GM12878 (cell line): Measurements from ENCODE around the gene AP5B1. TPM values are rescaled to one million over a fixed set of nuclear protein-coding genes. Genes with fewer than 3 reads are reported as not detected.

Experiments
- ATAC-seq: fragments of 200-7000 bp; cut with Tn5 transposase; 3 replicates; pipeline ENCODE4 v1.9.1; 2020; ENCODE audit warnings: mild to moderate bottlenecking, moderate library complexity
- BruUV-seq: library from RNA; stranded (reverse); fragments of 400-500 nt; replicated peaks from 2 replicates; lab custom pipeline; 2021; lab: Mats Ljungman, UMichigan
- CTCF ChIA-PET: fragments of 300-600 bp; sonication (Branson Sonifier 250); formaldehyde crosslinking; extraction: SDS; loops from one replicate; lab custom pipeline; 2021; ENCODE audit warnings: inconsistent platforms; lab: Yijun Ruan, JAX
- POLR2A ChIA-PET: fragments of 350-600 bp; formaldehyde crosslinking; extraction: SDS; loops from one replicate; lab custom pipeline; 2021; ENCODE audit warnings: inconsistent platforms; lab: Charles Lee
- RAD21 ChIA-PET: fragments of 300-600 bp; sonication (Branson Sonifier 250); formaldehyde crosslinking; loops from one replicate; lab custom pipeline; 2023; ENCODE audit warnings: antibody characterized with exemption; ENCODE audit not compliant: unreplicated experiment; lab: Charles Lee
- SMC1A ChIA-PET: fragments of 300-600 bp; sonication (Branson Sonifier 250); formaldehyde crosslinking; loops from one replicate; lab custom pipeline; 2023; ENCODE audit not compliant: unreplicated experiment, uncharacterized antibody; lab: Charles Lee
- DNase-seq: peaks from one replicate; pipeline ENCODE4 v3.0.0-alpha.2; 2011; ENCODE audit warnings: low read depth, low spot score
- FAIRE-seq: peaks from 3 replicates; lab custom pipeline; 2011; peaks lifted over from hg19 to GRCh38; lab: Jason Lieb, UNC
- H2AFZ ChIP-seq: 2 replicates; pipeline ENCODE4 v1.6.0; 2011; ENCODE audit warnings: low read depth, low read length, control low read depth; ENCODE audit not compliant: control insufficient read depth
- H3K27ac ChIP-seq: 2 replicates; pipeline ENCODE4 v1.5.1; 2011; ENCODE audit warnings: control low read depth; ENCODE audit not compliant: control insufficient read depth, insufficient read depth
- H3K27me3 ChIP-seq, 2 experiments: replicated peaks in 1 of 2; 2 replicates each; pipeline versions ENCODE4 v1.6.0 to v1.6.1; 2011; ENCODE audit warnings: low read length in 1 of 2; ENCODE audit not compliant: control insufficient read depth in 2 of 2, insufficient read depth in 2 of 2
- H3K36me3 ChIP-seq, 2 experiments: 2 replicates each; pipeline ENCODE4 v1.5.1; 2011; ENCODE audit warnings: low read length in 1 of 2; ENCODE audit not compliant: control insufficient read depth in 2 of 2, insufficient read depth in 2 of 2
- H3K4me1 ChIP-seq: 2 replicates; pipeline ENCODE4 v1.6.1; 2011; ENCODE audit warnings: mild to moderate bottlenecking, low read length, moderate library complexity, mixed read lengths; ENCODE audit not compliant: control insufficient read depth, insufficient read depth
- H3K4me2 ChIP-seq: 2 replicates; pipeline ENCODE4 v1.6.0; 2011; ENCODE audit warnings: control low read depth; ENCODE audit not compliant: control insufficient read depth, insufficient read depth
- H3K4me3 ChIP-seq: fragments of 200-600 bp; sonication (generic); 2 replicates; pipeline ENCODE4 v1.5.1; 2016
- H3K79me2 ChIP-seq: 2 replicates; pipeline ENCODE4 v1.6.0; 2011; ENCODE audit warnings: low read length; ENCODE audit not compliant: control insufficient read depth, insufficient read depth
- H3K9ac ChIP-seq: 2 replicates; pipeline ENCODE4 v1.8.0; 2011; ENCODE audit warnings: low read length, control low read depth, mixed read lengths; ENCODE audit not compliant: control insufficient read depth, insufficient read depth
- H3K9me3 ChIP-seq: replicated peaks from 3 replicates; pipeline ENCODE4 v1.5.1; 2011; ENCODE audit warnings: mild to moderate bottlenecking, low read length; ENCODE audit not compliant: control insufficient read depth, insufficient read depth
- H4K20me1 ChIP-seq: 2 replicates; pipeline ENCODE4 v1.6.0; 2011; ENCODE audit not compliant: control insufficient read depth, insufficient read depth
- CBX3 ChIP-seq: fragments of 200-600 bp; sonication (generic); IDR thresholded peaks from 2 replicates; pipeline ENCODE4 v1.6.1; 2016; ENCODE audit warnings: low read depth, borderline replicate concordance
- LARP7 ChIP-seq: fragments of 450-650 bp; IDR thresholded peaks from 2 replicates; pipeline ENCODE4 v1.6.1; 2017; ENCODE audit warnings: mild to moderate bottlenecking
- MTA2 ChIP-seq: fragments of 450-650 bp; IDR thresholded peaks from 2 replicates; pipeline ENCODE4 v1.6.1; 2016; ENCODE audit warnings: low read depth, mild to moderate bottlenecking, moderate library complexity
- PAX5 ChIP-seq: IDR thresholded peaks from 2 replicates; pipeline ENCODE4 v1.6.1; 2011; ENCODE audit warnings: low read depth, low read length, borderline replicate concordance
- RFX5 ChIP-seq: IDR thresholded peaks from 2 replicates; pipeline ENCODE4 v1.6.1; 2011; ENCODE audit warnings: low read depth, low read length, improper control_type of control experiment
- ZNF274 ChIP-seq: IDR thresholded peaks from one replicate; pipeline ENCODE4 v1.8.0; 2011; ENCODE audit not compliant: insufficient read length, insufficient read depth
- WGBS: methylation state at CpG from one replicate; pipeline ENCODE4 v1.1.6; 2016; ENCODE audit warnings: low lambda C conversion rate; ENCODE audit not compliant: insufficient replicate concordance, insufficient coverage; ENCODE audit errors: missing lambda C conversion rate; 5-methylcytosine and 5-hydroxymethylcytosine counted together
- in situ Hi-C: fragments of 300-500 bp; cut with MboI; formaldehyde crosslinking; loops from 9 replicates; pipeline ENCODE4 v1.14.3; 2018; ENCODE audit warnings: mixed read lengths
- intact Hi-C: fragments of 100-400 bp; cut with micrococcal nuclease; formaldehyde crosslinking; loops from one replicate; pipeline ENCODE4 v1.14.2; 2022; ENCODE audit not compliant: unreplicated experiment
- polyA plus RNA-seq, 11 experiments: library from polyadenylated mRNA; depleted of rRNA in 4 of 11; unstranded in 6 of 11; stranded (reverse) in 5 of 11; fragments of >200 nt; fragmentation: Nextera tagmentation in 4 of 11; fragmentation: Illumina TruSeq in 1 of 11; extraction: Ambion mirVana in 4 of 11; extraction: Trizol in 1 of 11; gene quantifications; 1 replicate in 1 of 11; 2 replicates in 10 of 11; pipeline versions ENCODE4 v1.2.1 to v1.2.3, GENCODE V29; 2011 to 2016; ENCODE audit warnings: inconsistent platforms in 2 of 11, missing spikeins in 2 of 11, low read depth in 1 of 11
- total RNA-seq, 4 experiments: library from RNA; depleted of rRNA in 3 of 4; stranded (reverse); fragments of >200 nt in 3 of 4; fragmentation: Illumina TruSeq in 1 of 4; extraction: Trizol in 1 of 4; gene quantifications; 2 replicates each; pipeline versions ENCODE4 v1.2.1 to v1.2.3, GENCODE V29; 2013 to 2021
- TF ChIP-seq, protein P1 (sequence below): fragments of 450-650 bp; formaldehyde crosslinking; IDR thresholded peaks from 2 replicates; pipeline ENCODE4 v1.5.0; 2022; ENCODE audit warnings: mild to moderate bottlenecking, missing genetic modification characterization

AP5B1 gene
- total and polyA plus RNA-seq, 10 of the 15 experiments (the other 5 are each of a cell fraction or from before 2014, with no cell fraction given) = 0.47 to 13.1 (median 4.8) TPM

- Histone ChIP-seq H4K20me1 (no peaks in the 10 kb centered on the region), H3K36me3 (no peaks in the 10 kb centered on the region), H3K79me2 (no peaks in the 10 kb centered on the region), H3K27ac (no peak overlapping the region), H3K4me1 (peaks cover 34% of the 10 kb centered on the region), H3K4me2 (no peak overlapping the region), H2AFZ (no peak overlapping the region), H3K9ac (no peak overlapping the region), H3K27me3 (peaks cover 11 to 12% of the 10 kb centered on the region in 2 experiments; a peak in 3 of 4 replicates), H3K4me3 (no peak overlapping the region), H3K9me3 (no peaks in the 10 kb centered on the region)
- POLR2A ChIA-PET = interaction anchor here (0.6 to 5.8 kb wide), 5 partner anchors 10 to 408 kb away, joined by 3 to 27 read pairs (median 3); no protein-coding TSS in a partner anchor
- ATAC-seq (no peak), FAIRE-seq (no peak), DNase-seq (no peak)
- WGBS = 64% methylated on average over 14 of the region's 14 CpGs
- RAD21 ChIA-PET = interaction anchor here (1.3 to 2.8 kb wide), 6 partner anchors 10 to 151 kb away, joined by 3 to 24 read pairs (median 7); partner anchors contain the start of genes AP5B1, KAT5 and SIPA1
- SMC1A ChIA-PET = interaction anchor here (0.8 to 2.7 kb wide), 4 partner anchors 10 to 70 kb away, joined by 3 to 17 read pairs (median 3); no protein-coding TSS in a partner anchor
- CTCF ChIA-PET = interaction anchor here (5.8 to 5.9 kb wide), 2 partner anchors 9 to 28 kb away, joined by 35 to 62 read pairs; partner anchors contain the start of gene AP5B1
- in situ Hi-C loops = no loop called here
- intact Hi-C loops = no loop called here
- no TSS peak for BruUV-seq
- TF ChIP-seq CBX3 = no peak
- TF ChIP-seq PAX5 = 0 out of 2 replicates have a peak, but pooled peaks have one; percentile 21
These were observed 8.7 kb upstream of the AP5B1 start for GRCh38 chr11:65789230-65790103.

DNA sequence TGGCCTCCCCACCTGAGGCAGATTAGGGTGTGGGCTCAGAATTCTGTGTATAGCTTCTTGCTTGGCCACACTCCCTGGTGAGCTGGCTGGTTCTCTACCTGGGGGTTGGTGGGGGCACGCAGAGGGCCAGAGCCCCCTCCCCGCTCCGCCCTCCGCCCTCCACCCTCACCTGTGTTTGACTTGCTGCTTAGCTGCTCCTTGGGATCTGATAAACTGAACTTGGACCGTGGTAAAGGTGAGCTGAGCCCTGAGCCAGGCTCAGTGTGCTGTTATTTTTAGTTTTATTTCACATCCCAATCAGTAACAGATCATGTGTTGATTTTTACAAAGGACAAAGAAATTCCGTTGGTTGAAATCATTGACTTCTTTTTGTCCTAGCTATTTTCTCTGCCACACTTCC lies 8.0 kb upstream of the AP5B1 start:
- H3K4me3 ChIP-seq = no peak overlapping the region
- no peaks in the 10 kb centered on the region for H4K20me1 ChIP-seq
- 58% methylated on average over 6 of the region's 6 CpGs for WGBS
- ChIA-PET CTCF (interaction anchor here (0.6 to 5.9 kb wide), 4 partner anchors 9 to 398 kb away, joined by 3 to 62 read pairs (median 19); partner anchors contain the start of genes AP5B1 and KAT5), RAD21 (interaction anchor here (1.3 to 2.8 kb wide), 4 partner anchors 27 to 150 kb away, joined by 3 to 9 read pairs (median 4); partner anchors contain the start of genes KAT5 and SIPA1), SMC1A (interaction anchor here (1.1 kb wide), 1 partner anchor 71 kb away, joined by 3 read pairs; no protein-coding TSS in a partner anchor), POLR2A (interaction anchor here (0.9 to 5.8 kb wide), 3 partner anchors 9 to 21 kb away, joined by 3 to 27 read pairs (median 3); no protein-coding TSS in a partner anchor)
- H3K4me2 ChIP-seq = 0 out of 2 replicates have a peak overlapping the region, but pooled peaks have one; percentile 69
- ATAC-seq = no peak
- peaks cover 11 to 12% of the 10 kb centered on the region in 2 experiments; a peak in 3 of 4 replicates for H3K27me3 ChIP-seq
- DNase-seq = no peak
- H3K27ac ChIP-seq = no peak overlapping the region
- no peaks in the 10 kb centered on the region for H3K79me2 ChIP-seq
- BruUV-seq = no TSS peak
- H3K4me1 ChIP-seq = peaks cover 34% of the 10 kb centered on the region
- in situ Hi-C loops = no loop called here
- no peak overlapping the region for H3K9ac ChIP-seq
- no peaks in the 10 kb centered on the region for H3K9me3 ChIP-seq
- H2AFZ ChIP-seq = no peak overlapping the region
- FAIRE-seq = no peak
- intact Hi-C loops = no loop called here
- no peaks in the 10 kb centered on the region for H3K36me3 ChIP-seq
- TF ChIP-seq PAX5 (no peak), RFX5 (no peak), ZNF274 (no peak), MTA2 (no peak), LARP7 (no peak)
- TF ChIP-seq, protein P1, sequence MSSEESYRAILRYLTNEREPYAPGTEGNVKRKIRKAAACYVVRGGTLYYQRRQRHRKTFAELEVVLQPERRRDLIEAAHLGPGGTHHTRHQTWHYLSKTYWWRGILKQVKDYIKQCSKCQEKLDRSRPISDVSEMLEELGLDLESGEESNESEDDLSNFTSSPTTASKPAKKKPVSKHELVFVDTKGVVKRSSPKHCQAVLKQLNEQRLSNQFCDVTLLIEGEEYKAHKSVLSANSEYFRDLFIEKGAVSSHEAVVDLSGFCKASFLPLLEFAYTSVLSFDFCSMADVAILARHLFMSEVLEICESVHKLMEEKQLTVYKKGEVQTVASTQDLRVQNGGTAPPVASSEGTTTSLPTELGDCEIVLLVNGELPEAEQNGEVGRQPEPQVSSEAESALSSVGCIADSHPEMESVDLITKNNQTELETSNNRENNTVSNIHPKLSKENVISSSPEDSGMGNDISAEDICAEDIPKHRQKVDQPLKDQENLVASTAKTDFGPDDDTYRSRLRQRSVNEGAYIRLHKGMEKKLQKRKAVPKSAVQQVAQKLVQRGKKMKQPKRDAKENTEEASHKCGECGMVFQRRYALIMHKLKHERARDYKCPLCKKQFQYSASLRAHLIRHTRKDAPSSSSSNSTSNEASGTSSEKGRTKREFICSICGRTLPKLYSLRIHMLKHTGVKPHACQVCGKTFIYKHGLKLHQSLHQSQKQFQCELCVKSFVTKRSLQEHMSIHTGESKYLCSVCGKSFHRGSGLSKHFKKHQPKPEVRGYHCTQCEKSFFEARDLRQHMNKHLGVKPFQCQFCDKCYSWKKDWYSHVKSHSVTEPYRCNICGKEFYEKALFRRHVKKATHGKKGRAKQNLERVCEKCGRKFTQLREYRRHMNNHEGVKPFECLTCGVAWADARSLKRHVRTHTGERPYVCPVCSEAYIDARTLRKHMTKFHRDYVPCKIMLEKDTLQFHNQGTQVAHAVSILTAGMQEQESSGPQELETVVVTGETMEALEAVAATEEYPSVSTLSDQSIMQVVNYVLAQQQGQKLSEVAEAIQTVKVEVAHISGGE (CRISPR knock-in tag) = no peak
